NT2/D1 (cell line): ENCODE data around the gene ENDOV.

Source experiments
- SUZ12 ChIP-seq: IDR thresholded peaks from 2 replicates; pipeline ENCODE4 v1.6.1; 2011; ENCODE audit not compliant: insufficient read length, insufficient read depth; ENCODE audit errors: extremely low read depth
- ZNF274 ChIP-seq: IDR thresholded peaks from 2 replicates; pipeline ENCODE4 v1.6.1; 2011; ENCODE audit warnings: mild to moderate bottlenecking, low read depth, low read length

DNA sequence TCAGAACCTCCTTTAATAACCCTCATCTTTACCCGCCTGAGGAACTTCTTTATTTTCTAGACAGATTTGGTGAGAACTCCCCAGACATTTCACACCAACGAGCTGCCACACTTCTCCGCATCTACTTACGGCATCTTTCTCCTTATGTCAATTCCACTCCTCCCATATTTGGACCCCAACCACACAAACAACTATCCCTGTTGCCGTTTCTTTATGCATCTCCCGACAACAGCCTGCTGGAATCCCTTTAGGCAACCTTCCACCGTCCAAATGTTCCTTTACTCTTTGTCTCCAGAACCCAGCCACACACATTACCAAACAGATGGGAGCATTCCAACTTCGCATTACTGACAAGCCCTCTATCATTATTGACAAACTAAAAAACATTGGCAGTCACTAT, 8.8 kb upstream of the ENDOV start:
- TF ChIP-seq ZNF274: no peak
- TF ChIP-seq SUZ12: no peak
